Heart left ventricle (tissue), 13 donors: ENCODE data around the gene RAB30.

Experiments used
- CTCF ChIP-seq, 12 donors: fragments of 200-600 bp; sonication (generic) in 4 of 12; IDR thresholded peaks; one replicate each; pipeline versions ENCODE4 v1.5.0 to v1.8.0; 2018 to 2022; ENCODE audit warnings: antibody characterized with exemption in 12 of 12, mild to moderate bottlenecking in 5 of 12
- POLR2A ChIP-seq, 2 donors: fragments of 450-650 bp; IDR thresholded peaks; one replicate each; pipeline ENCODE4 v1.6.1; 2017; ENCODE audit warnings: antibody characterized with exemption in 2 of 2, mild to moderate bottlenecking in 2 of 2, moderate library complexity in 2 of 2
- donor health status: ischemic (EF 13 %, LVEDD 7.1; RV severe dilation, severe dysfunction).
- donor health status: DM: no; HTN: yes; CAD: no.
- donor health status: DM: no; HTN: no; CAD: no.
- donor health status: ischemic (EF 25% LVEDD 6.9; RV normal size, moderate dysfunction).
- donor health status: ischemic (EF 25% LVEDD 5.7; RV mildly dilated, moderate dysfunction).
- donor health status: ischemic (EF 35%, LVEDD 5.7; RV mildly dilated, moderate dysfunction).
- donor health status: nonischemic (EF 11% LVEDD 7.7; RV severe dilation, severe dysfunction).
- donor health status: DM: yes; HTN: yes; CAD: no.
- donor health status: PGD.
- donor health status: ischemic (EF 29% LVEDD 5.4; RV normal size, mild dysfunction).
- donor health status: nonischemic (EF 23%, LVEDD 6.1; RV moderate dilation, normal function).

- TF ChIP-seq CTCF (IDR thresholded peaks at IDR 0.05) (no peak), POLR2A (IDR thresholded peaks at IDR 0.05) (no peak)
These were observed 147.0 kb downstream of the RAB30 start for GRCh38 chr11:82924522-82925224.
